Loucy (cell line): ENCODE measurements around the gene GLYR1.

Source experiments
- CTCF ChIP-seq: fragments of 200-600 bp; sonication (generic); conservative IDR thresholded peaks from 2 replicates; pipeline ENCODE4 v1.5.1; 2014; ENCODE audit warnings: mild to moderate bottlenecking, antibody characterized with exemption, low read length
- EZH2phosphoT487 ChIP-seq: fragments of 200-600 bp; IDR thresholded peaks from 2 replicates; pipeline ENCODE4 v1.6.1; 2018; ENCODE audit warnings: antibody characterized with exemption, mild to moderate bottlenecking, moderate library complexity, borderline replicate concordance

DNA sequence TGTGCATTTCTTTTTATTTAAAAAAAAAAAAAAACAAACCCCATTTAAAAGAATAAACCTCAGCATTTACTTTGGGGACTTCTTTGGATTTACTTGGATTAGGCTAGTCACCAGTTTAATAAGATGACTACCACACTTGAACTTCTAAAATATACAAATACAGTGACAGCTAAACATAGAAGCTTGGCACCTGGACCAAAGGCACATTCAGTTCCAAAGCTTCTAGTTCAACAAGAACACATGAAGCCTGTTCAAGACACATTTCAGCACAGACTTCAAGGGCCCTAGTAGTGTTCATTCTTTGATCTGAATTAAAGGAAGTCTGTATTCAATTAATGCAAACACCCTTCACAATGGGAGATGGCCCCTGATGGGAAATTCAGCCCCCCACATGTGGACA, 33.0 kb downstream of the GLYR1 start:
- TF ChIP-seq CTCF (no peak), EZH2phosphoT487 (no peak)
